Right lung (tissue), 5 donors: ENCODE data around the gene FAM110C. TPM values are rescaled to one million over a fixed set of nuclear protein-coding genes. Genes with fewer than 3 reads are reported as not detected.
"Not testable (repeated sequence)": the region's sequence is repeated elsewhere in the genome, so short reads cannot be mapped to it uniquely, and the experiment has no call there.

Source experiments
- DNase-seq, 2 donors: peaks; one replicate each; pipeline ENCODE4 v3.0.0-alpha.2; 2013
- polyA plus RNA-seq, 5 donors: library from polyadenylated mRNA; unstranded; fragments of 120-200 nt; gene quantifications; one replicate each; pipeline versions ENCODE4 v1.2.1 to v1.2.3, GENCODE V29; 2013; ENCODE audit warnings: inconsistent platforms in 1 of 5, low replicate concordance in 1 of 5; ENCODE audit not compliant: insufficient read length in 5 of 5, insufficient read depth in 1 of 5

FAM110C gene
- polyA plus RNA-seq, 5 donors = 4.1 to 8.9 (median 6.2) TPM

DNA sequence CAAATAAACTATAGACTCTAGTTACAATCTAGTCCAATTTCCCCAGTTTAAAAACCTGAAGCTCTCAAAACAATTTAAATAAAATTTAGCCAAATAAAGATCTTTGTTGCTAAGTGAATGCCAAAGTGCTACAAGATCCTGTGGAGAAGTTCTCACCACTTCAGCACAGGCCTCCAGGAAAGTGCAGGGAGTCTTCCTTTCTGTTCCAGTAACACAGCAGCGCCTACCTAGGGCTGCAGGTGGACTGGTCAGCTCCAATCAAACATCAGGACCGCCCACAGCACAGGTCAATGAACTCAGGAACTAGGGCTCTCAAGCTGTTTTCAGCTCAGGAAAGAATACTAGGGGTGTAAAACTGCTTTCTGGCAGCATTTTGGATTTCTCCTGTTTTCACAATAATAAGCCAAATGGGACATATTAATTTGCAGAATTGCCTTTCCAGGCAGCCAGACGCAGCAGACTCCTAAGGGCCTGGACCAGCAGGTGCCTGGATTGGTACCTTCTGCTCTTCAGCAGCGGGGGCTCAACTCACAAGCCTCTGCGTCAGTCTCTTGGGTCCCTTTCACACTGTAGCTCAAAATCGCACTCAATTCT is 1.5 kb downstream of the FAM110C start:
- no peak for DNase-seq

DNA sequence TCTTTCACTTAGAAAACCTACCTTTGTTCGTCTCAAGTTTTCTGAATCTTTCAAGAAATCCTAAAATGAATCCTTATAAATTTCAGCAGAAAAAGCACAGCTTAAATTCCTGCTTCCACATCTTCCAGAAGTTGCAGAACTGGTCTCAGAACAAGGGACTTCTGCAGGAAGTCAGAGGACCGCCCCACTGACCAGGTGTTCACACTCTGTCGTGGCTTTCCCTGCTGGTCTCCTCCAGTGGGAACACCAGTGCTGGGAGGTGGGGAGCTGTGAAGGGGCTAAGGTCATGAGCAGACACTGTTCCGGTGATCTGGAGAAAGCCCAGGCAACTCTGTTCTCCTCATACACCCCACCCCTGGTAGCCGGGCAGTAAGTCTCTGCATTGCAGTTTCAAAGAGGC is 3.5 kb downstream of the FAM110C start:
- DNase-seq = no peak

DNA sequence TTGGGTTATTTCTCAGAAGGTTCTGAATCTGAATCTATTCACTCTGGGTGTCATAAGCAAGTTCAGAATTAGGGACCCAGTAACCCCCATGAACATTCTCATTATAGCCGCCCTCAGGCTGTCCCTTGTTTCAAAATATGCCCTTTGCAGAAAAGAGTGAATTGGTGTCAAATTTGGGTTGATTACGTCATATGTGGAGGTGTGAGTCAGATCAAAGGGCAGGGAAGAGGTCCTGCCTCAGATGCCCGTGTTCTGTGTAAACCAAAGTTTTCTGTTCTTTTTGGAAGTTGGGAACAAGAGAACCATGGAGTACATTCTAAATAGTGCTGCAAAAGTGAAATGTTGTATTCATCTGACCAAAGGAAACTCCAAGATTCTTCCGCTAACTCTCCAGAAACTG is 5.8 kb downstream of the FAM110C start:
- DNase-seq = no peak

GRCh38 chr2:38155-38554 is 8.2 kb downstream of the FAM110C start:
- no peak for DNase-seq

- DNase-seq = no peak
Observed at GRCh38 chr2:36318-36717, 10.0 kb downstream of the FAM110C start.

- DNase-seq = no peak
Observed at GRCh38 chr2:35852-36251, 10.5 kb downstream of the FAM110C start.

- DNase-seq = no peak
Observed at GRCh38 chr2:33620-34019, 12.7 kb downstream of the FAM110C start.

DNA sequence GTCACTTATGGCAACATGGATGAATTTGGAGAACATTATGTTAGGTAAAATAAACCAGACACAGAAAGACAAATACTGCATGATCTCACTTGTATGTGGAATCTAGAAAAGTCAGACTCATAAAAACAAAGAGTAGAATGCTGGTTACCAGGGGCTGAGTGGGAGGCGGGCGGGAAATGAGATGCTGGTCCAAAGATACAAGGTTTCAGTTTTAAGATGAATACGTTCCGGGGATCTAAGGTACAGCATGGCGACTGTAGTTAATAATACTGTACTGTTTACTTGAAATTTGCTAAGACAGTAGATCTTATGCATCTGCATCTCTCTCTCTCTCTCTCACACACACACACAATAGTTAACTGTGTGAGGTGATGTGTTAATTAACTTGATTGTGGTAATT is 14.2 kb downstream of the FAM110C start:
- no peak for DNase-seq

- DNase-seq = no peak
Observed at GRCh38 chr2:29253-29652, 17.1 kb downstream of the FAM110C start.

GRCh38 chr2:28406-28975 is 17.8 kb downstream of the FAM110C start:
- no peak for DNase-seq

- no peak for DNase-seq
Observed at GRCh38 chr2:26891-27290, 19.4 kb downstream of the FAM110C start.

DNA sequence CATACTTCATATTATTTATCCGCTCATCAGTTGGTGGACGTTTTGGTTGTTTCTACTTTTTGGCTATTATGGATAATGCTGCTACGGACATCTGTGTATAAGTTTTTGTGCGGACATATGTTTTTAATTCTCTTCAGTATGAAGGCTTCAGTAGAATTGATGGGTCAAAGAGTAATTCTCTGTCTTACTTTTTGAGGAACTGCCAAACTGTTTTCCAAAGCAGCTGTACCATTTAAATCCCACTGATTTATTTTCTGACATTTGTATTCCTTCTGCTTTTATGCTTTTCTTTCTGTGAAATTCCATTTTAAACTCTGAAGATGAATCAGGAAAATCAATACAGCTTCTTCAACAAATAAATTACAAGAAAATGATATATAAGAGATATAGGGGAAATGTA is 20.8 kb downstream of the FAM110C start:
- DNase-seq = no peak

GRCh38 chr2:24591-24990 is 21.7 kb downstream of the FAM110C start:
- not testable (repeated sequence) for DNase-seq

DNA sequence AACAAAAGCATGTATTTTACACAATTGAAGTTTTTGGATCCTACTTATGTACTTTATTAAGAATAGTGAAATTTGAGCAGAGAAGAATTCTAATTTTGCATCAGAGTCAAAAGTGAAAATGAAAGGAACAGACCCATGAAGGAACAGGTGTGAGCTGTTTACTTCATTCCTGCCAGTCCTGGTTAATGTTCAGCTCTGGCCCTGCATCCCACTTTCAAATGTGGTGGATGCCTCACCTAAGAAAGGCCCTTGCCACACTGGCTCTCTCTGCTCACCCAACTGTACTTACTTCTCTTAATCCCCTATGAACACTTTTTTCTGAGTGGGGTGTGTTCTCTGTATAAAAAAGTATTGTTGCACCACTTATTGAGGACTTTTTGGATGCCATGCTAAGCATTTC is 22.2 kb downstream of the FAM110C start:
- DNase-seq = no peak

GRCh38 chr2:23283-23682 is 23.0 kb downstream of the FAM110C start:
- DNase-seq = no peak

DNA sequence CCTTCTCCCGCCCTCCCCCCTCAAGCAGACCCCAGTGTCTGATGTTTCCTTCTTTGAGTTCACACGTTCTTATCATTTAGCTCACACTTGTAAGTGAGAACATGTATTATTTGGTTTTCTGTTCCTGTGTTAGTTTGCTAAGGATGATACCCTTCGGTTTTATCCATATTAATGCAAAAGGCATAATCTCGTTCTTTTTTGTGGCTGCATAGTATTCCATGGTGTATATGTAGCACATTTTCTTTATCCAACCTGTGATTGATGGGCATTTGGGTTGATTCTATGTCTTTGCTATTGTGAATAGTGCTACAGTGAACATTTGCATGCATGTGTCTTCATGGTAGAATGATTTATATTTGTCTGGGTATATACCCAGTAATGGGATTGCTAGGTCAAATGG is 24.1 kb downstream of the FAM110C start:
- not testable (repeated sequence) for DNase-seq

GRCh38 chr2:20259-20658 is 26.0 kb downstream of the FAM110C start:
- not testable (repeated sequence) for DNase-seq

- DNase-seq = no peak
Observed at GRCh38 chr2:19505-19904, 26.8 kb downstream of the FAM110C start.

GRCh38 chr2:18402-19271 is 27.7 kb downstream of the FAM110C start:
- no peak for DNase-seq

DNA sequence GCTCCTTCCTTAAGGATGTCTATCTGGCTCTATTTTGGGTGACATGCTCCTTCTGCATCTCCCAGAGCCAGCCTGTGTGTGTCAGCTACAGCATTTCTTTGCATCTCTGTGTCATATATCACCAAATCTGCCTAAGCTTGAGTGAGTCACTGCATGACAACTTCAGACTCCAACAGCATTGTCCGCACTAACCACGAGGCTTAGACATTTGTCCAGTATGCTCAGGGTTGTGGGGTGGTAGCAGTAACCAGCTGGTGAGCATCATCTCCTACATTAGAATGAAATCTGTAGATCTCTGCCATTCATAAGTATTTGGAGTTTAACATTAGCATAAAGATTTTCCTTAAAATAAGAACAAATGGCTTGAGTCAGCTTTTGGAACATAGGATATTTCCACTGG is 30.4 kb downstream of the FAM110C start:
- DNase-seq = not testable (repeated sequence)

DNA sequence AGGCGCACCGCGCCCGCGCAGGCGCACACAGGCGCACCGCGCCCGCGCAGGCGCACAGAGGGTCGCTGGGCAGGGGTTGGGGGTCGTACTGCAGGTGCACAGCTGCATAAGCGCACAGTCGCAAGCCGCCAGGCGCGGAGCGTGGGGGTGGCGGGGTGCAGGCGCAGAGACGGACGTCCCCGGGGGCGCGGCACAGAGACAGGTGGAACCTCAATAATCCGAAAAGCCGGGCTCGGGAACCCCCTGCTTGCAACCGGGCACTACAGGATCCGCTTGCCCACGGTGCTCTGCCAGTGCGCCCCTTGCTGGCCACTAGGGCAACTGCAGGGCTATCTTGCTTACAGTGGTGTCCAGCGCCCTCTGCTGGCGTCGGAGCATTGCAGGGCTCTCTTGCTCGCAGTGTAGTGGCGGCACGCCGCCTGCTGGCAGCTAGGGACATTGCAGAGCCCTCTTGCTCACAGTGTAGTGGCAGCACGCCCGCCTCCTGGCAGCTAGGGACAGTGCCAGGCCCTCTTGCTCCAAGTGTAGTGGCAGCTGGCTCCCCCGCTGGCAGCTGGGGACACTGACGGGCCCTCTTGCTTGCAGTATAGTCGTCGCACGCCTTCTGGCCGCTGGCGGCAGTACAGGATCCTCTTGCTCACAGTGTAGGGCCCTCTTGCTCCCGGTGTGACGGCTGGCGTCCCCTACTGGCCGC is 34.9 kb downstream of the FAM110C start:
- no peak for DNase-seq

DNA sequence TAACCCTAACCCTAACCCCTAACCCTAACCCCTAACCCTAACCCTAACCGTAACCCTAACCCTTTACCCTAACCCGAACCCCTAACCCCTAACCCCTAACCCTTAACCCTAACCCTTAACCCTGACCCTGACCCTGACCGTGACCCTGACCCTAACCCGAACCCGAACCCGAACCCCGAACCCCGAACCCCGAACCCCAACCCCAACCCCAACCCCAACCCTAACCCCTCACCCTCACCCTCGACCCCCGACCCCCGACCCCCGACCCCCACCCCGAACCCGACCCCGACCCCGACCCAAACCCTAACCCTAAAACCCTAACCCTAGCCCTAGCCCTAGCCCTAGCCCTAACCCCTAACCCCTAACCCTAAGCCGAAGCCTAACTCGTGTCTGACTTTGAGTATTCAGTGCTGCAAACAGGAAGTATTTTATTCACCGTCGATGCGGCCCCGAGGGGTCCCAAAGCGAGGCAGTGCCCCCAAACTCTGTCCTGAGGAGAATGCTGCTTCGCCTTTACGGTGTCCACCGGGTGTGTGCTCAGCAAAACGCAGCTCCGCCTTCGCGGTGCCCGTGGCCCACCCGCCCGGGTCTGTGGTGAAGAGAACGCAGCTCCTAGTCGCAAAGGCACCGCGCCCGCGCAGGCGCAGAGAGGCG is 36.0 kb downstream of the FAM110C start:
- DNase-seq = no peak
